Stimulated activated CD4-positive, alpha-beta T cell treated with anti-CD3 and anti-CD28 coated beads, Interleukin-12 subunit alpha, Interleukin-12 subunit beta, amount 100 ng/mL, for 24 hours (primary cell): ENCODE data around the gene RNPEPL1.

Experiments
- DNase-seq, 2 experiments: peaks; one replicate each; pipeline ENCODE4 v3.0.0-alpha.2; 2020; ENCODE audit warnings: low read depth in 2 of 2

Gene RNPEPL1

DNA sequence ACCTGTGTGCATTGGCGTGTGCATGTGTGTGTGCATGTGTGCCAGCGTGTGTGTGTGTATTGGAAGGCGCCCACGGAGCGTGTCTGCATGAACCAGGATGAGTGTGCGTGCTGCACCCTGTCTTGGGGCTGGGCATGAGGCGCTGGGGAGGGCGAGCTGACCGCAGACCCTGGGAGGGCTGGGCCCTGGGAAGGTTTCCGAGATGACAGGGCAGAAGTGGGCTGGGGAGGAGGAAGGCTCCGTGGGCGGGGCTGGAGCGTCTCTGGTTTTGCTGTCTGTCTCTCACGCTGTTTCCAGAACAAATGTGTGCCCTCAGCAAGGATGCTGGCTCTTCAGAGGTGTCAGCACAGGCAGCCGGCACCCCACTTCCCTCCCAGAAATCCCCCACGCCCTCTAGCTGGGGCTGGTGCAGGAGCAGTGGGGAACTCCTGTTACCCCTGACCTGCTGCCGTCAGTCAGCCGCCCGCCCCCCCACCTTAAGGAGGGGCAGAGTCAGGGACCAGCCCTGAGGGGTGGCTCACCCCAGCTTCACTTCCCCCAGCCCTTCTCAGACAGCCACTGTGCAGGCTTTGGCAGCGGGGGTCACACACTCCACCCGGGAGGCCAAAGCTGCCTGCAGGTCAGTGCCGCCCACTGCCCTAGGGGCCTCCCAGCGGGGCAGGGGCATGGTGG, 56.8 kb downstream of the RNPEPL1 start, which contains the start of gene GPR35:
TSS of gene GPR35 (plus strand) at position 531 of the 672 bp plus-strand sequence. CDS start 4,473 bp downstream, outside the sequence.
- peak; percentile 46 to 75 for DNase-seq

DNA sequence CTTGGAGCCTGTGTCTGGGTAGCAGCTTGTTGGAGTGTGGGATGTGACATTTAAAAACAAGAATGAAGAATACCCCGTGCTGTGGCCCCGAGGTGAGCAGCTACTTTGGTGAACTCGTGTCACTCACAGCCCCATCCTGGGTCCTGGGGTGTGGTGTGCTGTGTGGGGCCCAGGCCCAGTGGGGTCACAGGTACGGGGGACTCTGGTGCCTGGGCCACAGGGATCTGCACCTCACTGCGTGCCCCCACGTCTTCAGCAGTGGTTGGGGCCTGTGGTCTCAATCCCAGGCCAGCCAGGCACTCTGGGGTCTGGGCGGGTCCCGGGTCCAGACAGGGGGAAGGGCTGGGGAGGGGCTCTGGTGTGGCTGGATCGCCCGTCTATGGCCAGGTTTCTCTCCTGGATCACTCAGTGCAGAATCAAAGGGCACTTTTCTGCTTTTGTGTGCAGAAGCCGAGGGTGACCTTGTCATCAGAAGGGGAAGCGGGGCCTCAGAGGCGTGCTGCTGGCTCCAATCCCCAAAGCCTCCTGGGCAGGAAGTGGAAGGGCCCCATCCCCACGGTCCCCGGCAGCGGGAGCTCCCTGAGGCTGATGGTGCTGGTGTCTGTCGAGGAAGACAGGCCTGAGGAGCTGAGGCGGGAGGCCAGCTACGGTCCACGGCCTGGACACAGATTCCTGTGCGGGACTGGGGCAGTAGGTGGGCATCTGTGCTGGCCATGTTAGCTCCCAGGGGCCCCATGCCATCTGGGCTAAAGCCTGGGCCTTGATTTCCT, 58.4 kb downstream of the RNPEPL1 start:
- peak in 1 of 2 experiments; percentile 30 for DNase-seq

DNA sequence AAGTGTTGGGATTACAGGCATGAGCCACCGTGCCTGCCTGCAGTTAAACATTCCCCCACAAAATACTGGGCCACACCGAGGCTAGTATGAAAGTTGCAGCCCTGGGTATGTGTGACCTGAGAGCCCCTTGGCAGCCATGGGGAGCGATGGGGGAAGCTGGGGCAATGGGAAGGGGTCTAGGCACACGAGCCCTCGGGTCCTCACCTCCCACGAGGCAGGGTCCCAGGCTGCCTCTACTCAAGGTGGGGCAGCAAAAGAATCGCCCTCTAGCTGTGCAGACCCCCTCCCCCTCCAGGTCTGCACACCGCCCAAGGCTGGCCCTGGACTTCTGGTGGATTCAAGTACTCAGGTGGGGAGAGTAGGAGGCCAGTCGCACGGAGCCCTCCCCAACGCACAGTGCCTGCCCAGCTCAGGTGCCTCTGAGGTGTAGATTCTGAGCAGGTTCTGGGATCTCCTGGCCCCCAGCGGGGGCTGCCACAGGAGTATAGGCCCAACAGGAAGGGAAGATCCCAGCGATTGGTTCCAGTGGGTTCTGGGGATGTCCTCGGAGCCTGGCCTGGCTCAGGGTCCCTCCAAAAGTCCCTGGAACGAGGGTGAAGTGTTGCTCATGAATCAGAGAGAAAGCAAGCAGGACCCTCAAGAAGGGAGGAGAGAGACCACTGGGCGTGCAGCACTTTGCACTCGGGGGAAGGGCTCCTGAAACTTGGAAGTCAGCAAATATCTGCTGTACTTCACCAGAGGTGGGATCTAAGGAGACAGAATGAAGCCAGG, 59.6 kb downstream of the RNPEPL1 start:
- no peak for DNase-seq

DNA sequence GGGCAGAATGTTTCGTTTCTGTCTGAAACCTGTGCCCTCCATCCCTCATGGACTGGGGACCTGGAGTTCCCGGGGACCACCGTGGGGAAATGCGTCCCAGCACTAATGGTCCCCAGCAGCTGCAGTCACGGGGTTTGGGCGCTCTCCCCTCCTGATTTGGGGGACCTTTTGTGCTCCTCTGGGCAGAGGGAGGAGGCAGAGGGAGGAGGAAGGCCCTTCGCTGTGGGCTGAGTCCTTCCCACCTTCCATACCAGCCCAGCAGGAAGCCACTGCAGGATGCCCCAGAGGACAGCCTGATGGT, 60.2 kb downstream of the RNPEPL1 start:
- DNase-seq, result no peak

- no peak for DNase-seq
Observed at GRCh38 chr2:240628808-240629618, 60.7 kb downstream of the RNPEPL1 start.

DNA sequence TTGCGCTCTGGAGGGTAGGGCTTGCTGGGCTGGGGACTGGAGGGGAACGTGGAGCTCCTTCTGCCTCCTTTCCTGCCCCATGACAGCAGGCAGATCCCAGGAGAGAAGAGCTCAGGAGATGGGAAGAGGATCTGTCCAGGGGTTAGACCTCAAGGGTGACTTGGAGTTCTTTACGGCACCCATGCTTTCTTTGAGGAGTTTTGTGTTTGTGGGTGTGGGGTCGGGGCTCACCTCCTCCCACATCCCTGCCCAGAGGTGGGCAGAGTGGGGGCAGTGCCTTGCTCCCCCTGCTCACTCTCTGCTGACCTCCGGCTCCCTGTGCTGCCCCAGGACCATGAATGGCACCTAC, 61.3 kb downstream of the RNPEPL1 start:
- DNase-seq, result no peak

- no peak for DNase-seq
Observed at GRCh38 chr2:240629968-240630770, 61.9 kb downstream of the RNPEPL1 start.
